Mucosa of descending colon (tissue), 3 donors: ENCODE data around the gene RNF31. TPM values are rescaled to one million over a fixed set of nuclear protein-coding genes. Genes with fewer than 3 reads are reported as not detected.

Experiments
- ATAC-seq: fragments of 200-7000 bp; cut with Tn5 transposase; one replicate; pipeline ENCODE4 v1.9.1; 2020; ENCODE audit warnings: mild to moderate bottlenecking, moderate library complexity
- DNase-seq, 3 donors: peaks; one replicate each; pipeline ENCODE4 v3.0.0-alpha.2; 2020
- H3K36me3 ChIP-seq: fragments of 200-600 bp; one replicate; pipeline ENCODE4 v1.8.0; 2021; ENCODE audit warnings: low read depth, mild to moderate bottlenecking
- H3K4me1 ChIP-seq: fragments of 200-600 bp; one replicate; pipeline ENCODE4 v1.8.0; 2021; ENCODE audit warnings: low read depth, mild to moderate bottlenecking
- H3K4me3 ChIP-seq: fragments of 200-600 bp; one replicate; pipeline ENCODE4 v1.8.0; 2021; ENCODE audit warnings: mild to moderate bottlenecking
- H3K9me3 ChIP-seq: fragments of 200-600 bp; one replicate; pipeline ENCODE4 v1.8.0; 2021; ENCODE audit warnings: mild to moderate bottlenecking
- intact Hi-C, 2 donors: fragments of 100-400 bp; cut with DNase I in 1 of 2; cut with micrococcal nuclease in 1 of 2; formaldehyde crosslinking; loops; one replicate each; pipeline versions ENCODE4 v1.11.0 to v1.11.1; 2022; cut with DNase I, micrococcal nuclease
- long read RNA-seq, 2 donors: library from polyadenylated mRNA; unstranded; transcript quantifications; one replicate each; pipeline ENCODE4 v2.0.0, GENCODE V29; 2019 to 2021
- total RNA-seq, 3 donors: library from RNA; stranded (reverse); fragmentation: NEBNext Ultra II Directional in 2 of 3; extraction: Animal tissue kit (Norgen Biotek cat#: 25700) in 2 of 3; gene quantifications; one replicate each; pipeline versions ENCODE4 v1.2.1 to v1.2.4, GENCODE V29; 2021 to 2023
- TF ChIP-seq, protein P1 (sequence below): fragments of 200-600 bp; IDR thresholded peaks from one replicate; pipeline ENCODE4 v1.8.0; 2022; ENCODE audit warnings: antibody characterized with exemption, mild to moderate bottlenecking
- donor health status: DM: no; HTN: no; CAD: no; lungs with moderate emphysema.
- donor health status: DM: no; HTN: no; CAD: no.
- donor health status: DM: no; HTN: yes; CAD: no.

RNF31 gene
- total RNA-seq, result 10 to 100 TPM; 52.8 to 66.2 (median 59.0) TPM
- long read RNA-seq, donor 1, transcript RNF31-201 (21 exons, 3,627 nt), result major isoform, 6 of 33 reads
- long read RNA-seq, donor 1, partial matches to known transcripts, result 11 of 33 reads
- long read RNA-seq, donor 1, other reads (novel, unspliced or antisense), result 14 of 33 reads
- long read RNA-seq, donor 2, partial matches to known transcripts, result 2 of 3 reads
- long read RNA-seq, donor 2, other reads (novel, unspliced or antisense), result 1 of 3 reads

DNA sequence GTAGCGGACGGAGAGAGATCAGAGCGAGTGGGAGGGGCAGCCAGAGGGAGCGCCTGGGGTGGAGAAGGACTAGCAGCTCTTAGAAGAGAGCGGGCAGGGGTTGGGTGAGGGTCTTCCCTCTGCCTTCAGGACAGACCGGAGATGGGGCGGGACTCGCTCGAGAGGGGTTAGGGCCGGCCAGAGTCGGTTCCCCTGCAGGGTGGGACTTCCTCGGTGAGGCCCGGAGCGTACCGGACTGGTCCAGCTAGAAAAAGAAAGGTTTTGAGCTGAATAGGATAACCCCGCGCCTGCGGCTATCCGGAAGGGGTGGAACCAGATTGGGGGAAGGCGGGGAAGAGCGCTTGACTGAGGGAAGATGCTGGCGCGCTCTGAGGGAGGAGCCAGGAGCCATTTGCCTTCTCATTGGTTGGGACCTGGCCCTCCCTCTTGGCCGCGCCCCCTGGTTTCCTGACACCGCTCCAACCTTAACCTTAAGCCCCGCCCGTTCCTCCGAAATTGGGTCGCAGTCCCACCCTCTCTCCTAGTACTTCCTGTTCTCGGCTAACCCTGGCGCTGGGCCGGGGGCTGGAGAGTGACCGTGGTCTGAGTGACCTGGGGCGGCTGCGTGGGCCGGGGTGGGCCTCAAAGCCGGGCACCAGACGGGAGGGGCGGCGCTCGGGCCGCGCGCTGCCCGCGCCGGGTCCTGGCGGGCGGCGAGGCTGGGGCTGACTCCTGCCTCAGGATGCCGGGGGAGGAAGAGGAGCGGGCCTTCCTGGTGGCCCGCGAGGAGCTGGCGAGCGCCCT lies at the start of gene RNF31:
RNF31 (plus strand) TSS at position 521 of the 783 bp plus-strand sequence; CDS start at position 722, 201 bp downstream.
- peaks cover 30% of the 10 kb centered on the region for H3K4me1 ChIP-seq
- intact Hi-C loops, result no loop called here
- ATAC-seq, result peak; percentile 92

DNA sequence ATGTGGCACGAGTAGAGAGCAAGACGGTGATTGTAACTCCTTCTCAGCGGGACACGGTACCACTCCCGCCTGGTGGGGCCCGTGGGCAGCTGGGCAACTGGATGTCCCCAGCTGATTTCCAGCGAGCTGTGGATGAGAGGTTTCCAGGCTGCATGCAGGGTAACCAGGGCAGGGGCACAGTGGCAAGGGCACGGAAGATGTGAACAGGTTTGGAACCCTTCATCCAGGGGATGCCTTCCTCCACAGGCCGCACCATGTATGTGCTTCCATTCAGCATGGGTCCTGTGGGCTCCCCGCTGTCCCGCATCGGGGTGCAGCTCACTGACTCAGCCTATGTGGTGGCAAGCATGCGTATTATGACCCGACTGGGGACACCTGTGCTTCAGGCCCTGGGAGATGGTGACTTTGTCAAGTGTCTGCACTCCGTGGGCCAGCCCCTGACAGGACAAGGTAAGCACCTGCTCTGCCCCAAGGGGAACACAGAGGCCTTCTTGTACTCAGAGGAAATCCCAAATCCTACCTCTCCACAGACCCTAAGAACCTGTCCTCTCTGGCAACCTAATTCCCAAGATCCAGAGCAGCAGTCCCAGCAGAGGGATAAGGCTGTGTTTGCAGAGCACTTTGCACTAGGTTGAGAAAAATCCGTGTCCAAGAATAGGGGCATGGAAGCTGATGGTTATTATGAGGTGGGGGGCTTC lies 48.9 kb upstream of the RNF31 start:
- H3K4me1 ChIP-seq, result peaks cover 17% of the 10 kb centered on the region
- H3K36me3 ChIP-seq, result no peaks in the 10 kb centered on the region
- H3K9me3 ChIP-seq, result no peaks in the 10 kb centered on the region
- ATAC-seq (no peak), DNase-seq (no peak)
- intact Hi-C loops, result no loop called here
- TF ChIP-seq, protein P1, sequence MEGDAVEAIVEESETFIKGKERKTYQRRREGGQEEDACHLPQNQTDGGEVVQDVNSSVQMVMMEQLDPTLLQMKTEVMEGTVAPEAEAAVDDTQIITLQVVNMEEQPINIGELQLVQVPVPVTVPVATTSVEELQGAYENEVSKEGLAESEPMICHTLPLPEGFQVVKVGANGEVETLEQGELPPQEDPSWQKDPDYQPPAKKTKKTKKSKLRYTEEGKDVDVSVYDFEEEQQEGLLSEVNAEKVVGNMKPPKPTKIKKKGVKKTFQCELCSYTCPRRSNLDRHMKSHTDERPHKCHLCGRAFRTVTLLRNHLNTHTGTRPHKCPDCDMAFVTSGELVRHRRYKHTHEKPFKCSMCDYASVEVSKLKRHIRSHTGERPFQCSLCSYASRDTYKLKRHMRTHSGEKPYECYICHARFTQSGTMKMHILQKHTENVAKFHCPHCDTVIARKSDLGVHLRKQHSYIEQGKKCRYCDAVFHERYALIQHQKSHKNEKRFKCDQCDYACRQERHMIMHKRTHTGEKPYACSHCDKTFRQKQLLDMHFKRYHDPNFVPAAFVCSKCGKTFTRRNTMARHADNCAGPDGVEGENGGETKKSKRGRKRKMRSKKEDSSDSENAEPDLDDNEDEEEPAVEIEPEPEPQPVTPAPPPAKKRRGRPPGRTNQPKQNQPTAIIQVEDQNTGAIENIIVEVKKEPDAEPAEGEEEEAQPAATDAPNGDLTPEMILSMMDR, result no peak
- H3K4me3 ChIP-seq, result no peak overlapping the region

More for the DNA sequence above, at the start of gene RNF31:
- Histone ChIP-seq H3K9me3 (no peaks in the 10 kb centered on the region), H3K4me3 (peak within 1 kb of the TSS; percentile 84), H3K36me3 (peaks cover 3% of the 10 kb centered on the region)
- DNase-seq, result peak; percentile 97 to 99 (median 99)
- TF ChIP-seq, protein P1, result peak; percentile 24

DNA sequence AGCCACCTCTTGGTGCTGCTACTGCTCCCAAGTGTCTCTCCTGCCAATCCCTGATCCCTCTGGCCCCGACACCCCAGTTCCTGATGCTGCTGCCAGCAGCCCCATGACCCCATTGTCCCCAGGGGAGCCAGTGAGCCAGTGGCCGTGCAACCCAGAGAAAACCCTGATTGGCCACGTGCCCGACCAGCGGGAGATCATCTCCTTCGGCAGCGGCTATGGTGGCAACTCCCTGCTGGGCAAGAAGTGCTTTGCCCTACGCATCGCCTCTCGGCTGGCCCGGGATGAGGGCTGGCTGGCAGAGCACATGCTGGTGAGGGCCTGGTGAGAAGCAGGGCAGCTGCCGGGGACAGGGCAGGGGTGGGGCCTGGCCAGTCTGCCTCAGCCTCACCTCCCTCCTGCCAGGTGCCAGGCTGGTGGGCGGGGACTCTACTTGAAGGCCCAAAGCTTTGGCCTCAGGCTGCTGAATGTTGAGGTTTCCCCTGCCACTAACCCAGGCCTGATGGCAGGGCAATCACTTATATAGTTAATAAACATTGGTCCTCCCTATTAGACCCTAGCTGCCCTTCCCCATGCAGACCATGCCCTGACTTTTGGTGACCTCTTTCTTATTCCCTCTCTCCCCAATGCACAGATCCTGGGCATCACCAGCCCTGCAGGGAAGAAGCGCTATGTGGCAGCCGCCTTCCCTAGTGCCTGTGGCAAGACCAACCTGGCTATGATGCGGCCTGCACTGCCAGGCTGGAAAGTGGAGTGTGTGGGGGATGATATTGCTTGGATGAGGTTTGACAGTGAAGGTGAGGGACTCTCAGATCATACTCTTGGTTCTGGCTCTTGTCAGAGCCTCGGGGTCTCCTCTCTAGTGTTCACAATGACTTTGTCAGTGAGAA lies 48.1 kb upstream of the RNF31 start:
- intact Hi-C loops, result no loop called here
- DNase-seq (peak in 2 of 3 donors; percentile 41 to 55), ATAC-seq (no peak)
- H3K9me3 ChIP-seq, result no peaks in the 10 kb centered on the region
- no peaks in the 10 kb centered on the region for H3K36me3 ChIP-seq
- TF ChIP-seq, protein P1, result no peak
- peaks cover 12% of the 10 kb centered on the region for H3K4me1 ChIP-seq
- H3K4me3 ChIP-seq, result no peak overlapping the region

DNA sequence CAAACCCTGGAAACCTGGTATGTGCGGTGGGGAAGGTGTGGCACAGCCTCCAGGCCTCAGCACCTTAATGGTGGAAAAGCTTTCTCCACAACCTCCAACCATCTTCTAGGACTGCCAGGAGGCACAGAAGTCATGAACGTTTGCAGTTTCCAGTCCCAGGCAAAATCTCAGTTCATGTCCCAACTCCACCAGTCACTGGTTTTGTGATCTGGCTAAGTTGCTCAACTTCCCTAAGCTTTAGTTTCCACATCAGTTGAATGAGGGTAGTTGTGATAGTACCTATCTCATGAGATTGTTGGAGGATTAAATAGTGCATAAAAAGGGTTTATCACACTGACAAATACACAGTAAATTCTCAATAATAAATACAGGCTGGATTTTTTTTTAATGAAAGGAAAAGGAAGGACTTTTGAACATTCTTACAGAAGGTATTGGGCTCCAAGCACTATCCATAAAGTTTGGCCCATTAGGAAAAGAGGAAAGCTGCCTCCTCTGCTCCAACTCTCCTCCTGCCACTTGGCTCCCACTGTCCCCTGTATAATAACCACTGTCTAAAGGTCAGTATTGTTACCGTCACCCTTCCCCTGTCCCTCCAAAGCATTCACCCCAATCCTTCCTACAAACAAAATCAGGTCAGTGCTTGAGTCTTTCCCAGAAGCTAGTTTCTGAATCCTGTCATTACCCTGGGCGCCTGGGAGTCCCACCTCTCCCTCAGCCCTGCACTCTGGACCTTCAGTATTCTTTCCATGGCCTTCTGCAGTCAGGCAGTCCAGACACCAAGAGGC lies 46.9 kb upstream of the RNF31 start:
- DNase-seq (no peak), ATAC-seq (no peak)
- Histone ChIP-seq H3K4me3 (no peak overlapping the region), H3K9me3 (no peaks in the 10 kb centered on the region), H3K4me1 (peaks cover 9% of the 10 kb centered on the region), H3K36me3 (no peaks in the 10 kb centered on the region)
- intact Hi-C loops, result loop anchor here in 1 of 2 donors (10.0 kb wide), 1 partner anchor 46 kb away; the partner anchor contains the start of gene CARMIL3
- TF ChIP-seq, protein P1, result no peak
